Measurements from ENCODE around the gene RAB30. TPM values are rescaled to one million over a fixed set of nuclear protein-coding genes. Genes with fewer than 3 reads are reported as not detected.

Gene RAB30
- polyA plus RNA-seq, 3 donors, result 0.11 to 0.67 (median 0.54) TPM

DNA sequence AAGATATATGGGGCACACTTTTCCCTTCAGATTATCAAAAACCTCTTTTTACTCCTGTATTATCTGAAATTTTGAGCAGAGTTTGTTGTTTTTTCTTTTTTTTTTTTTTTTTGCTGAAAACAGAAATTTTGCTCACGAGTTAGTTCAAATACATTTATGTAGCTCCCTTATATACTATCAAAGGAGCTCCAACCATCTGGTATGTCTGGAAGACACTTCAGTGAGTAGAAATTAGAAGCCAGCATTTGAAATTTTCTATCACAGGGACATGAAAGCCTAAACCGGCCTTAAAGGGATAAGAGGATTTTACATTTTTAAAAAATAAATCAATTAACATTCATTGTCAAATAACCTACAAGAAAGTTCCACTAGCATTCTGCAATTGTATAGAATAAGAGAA, 96.8 kb downstream of the RAB30 start:
- Histone ChIP-seq H3K4me3 (replicated peaks in 1 of 3; ENCODE audit: low read depth in 2 of 3, low read length in 3 of 3) (no peak overlapping the region), H3K79me2 (ENCODE audit: insufficient read depth, low read length) (no peaks in the 10 kb centered on the region), H3K9me3 (replicated peaks in 1 of 2; ENCODE audit: control insufficient read depth in 1 of 2, insufficient read depth in 1 of 2, low read length in 2 of 2) (peaks cover 0 to 4% of the 10 kb centered on the region in 2 donors), H4K20me1 (ENCODE audit: insufficient read depth, low read length) (no peaks in the 10 kb centered on the region), H3K27me3 (ENCODE audit: control insufficient read depth in 2 of 2, insufficient read depth in 2 of 2, low read length in 2 of 2) (no peaks in the 10 kb centered on the region), H3K4me2 (replicated peaks; ENCODE audit: extremely low read depth, low read length, poor library complexity, severe bottlenecking) (no peak overlapping the region), H2AFZ (ENCODE audit: insufficient read depth, low read depth, low read length, poor library complexity, severe bottlenecking) (no peak overlapping the region), H3K4me1 (ENCODE audit: control insufficient read depth in 1 of 2, insufficient read depth in 2 of 2, low read length in 2 of 2) (no peaks in the 10 kb centered on the region), H3K9ac (ENCODE audit: insufficient read depth, low read length, poor library complexity, severe bottlenecking) (no peak overlapping the region), H3K36me3 (replicated peaks in 1 of 2; ENCODE audit: control insufficient read depth in 1 of 2, insufficient read depth in 2 of 2, low read length in 2 of 2) (no peaks in the 10 kb centered on the region), H3K27ac (ENCODE audit: low read depth in 1 of 2, low read length in 2 of 2) (no peak overlapping the region)
- DNase-seq, result no peak
- no peak for TF ChIP-seq CTCF (IDR thresholded peaks at IDR 0.05)
- no CpG with 5 or more reads among the region's 2 CpGs for WGBS (ENCODE audit: insufficient coverage)
- peaks cover 0 to 2% (median 0%) of the 10 kb centered on the region in 3 donors for H3K27me3 Mint-ChIP-seq (ENCODE audit: low read depth in 3 of 3)
- peaks cover 0 to 8% (median 5%) of the 10 kb centered on the region in 7 donors for H3K9me3 Mint-ChIP-seq
- H3K4me1 Mint-ChIP-seq, result peaks cover 6% of the 10 kb centered on the region
- H3K36me3 Mint-ChIP-seq, result no peaks in the 10 kb centered on the region
- H3K27ac Mint-ChIP-seq, result no peak overlapping the region
- intact Hi-C loops (cut with micrococcal nuclease), result no loop called here
- H3K4me3 Mint-ChIP-seq, result no peak overlapping the region

- peaks cover 0 to 2% (median 0%) of the 10 kb centered on the region in 3 donors for H3K27me3 Mint-ChIP-seq (ENCODE audit: low read depth in 3 of 3)
- H3K27ac ChIP-seq (ENCODE audit: low read depth in 1 of 2, low read length in 2 of 2), result no peak overlapping the region
- H3K4me3 Mint-ChIP-seq, result no peak overlapping the region
- H3K4me1 ChIP-seq (ENCODE audit: control insufficient read depth in 1 of 2, insufficient read depth in 2 of 2, low read length in 2 of 2), result no peaks in the 10 kb centered on the region
- no peaks in the 10 kb centered on the region for H3K36me3 ChIP-seq (replicated peaks in 1 of 2; ENCODE audit: control insufficient read depth in 1 of 2, insufficient read depth in 2 of 2, low read length in 2 of 2)
- WGBS (ENCODE audit: insufficient coverage), result no CpG with 5 or more reads among the region's 2 CpGs
- no peak overlapping the region for H3K9ac ChIP-seq (ENCODE audit: insufficient read depth, low read length, poor library complexity, severe bottlenecking)
- no peak overlapping the region for H3K4me2 ChIP-seq (replicated peaks; ENCODE audit: extremely low read depth, low read length, poor library complexity, severe bottlenecking)
- no peak for DNase-seq
- no peaks in the 10 kb centered on the region for H3K36me3 Mint-ChIP-seq
- no peaks in the 10 kb centered on the region for H3K79me2 ChIP-seq (ENCODE audit: insufficient read depth, low read length)
- H3K4me3 ChIP-seq (replicated peaks in 1 of 3; ENCODE audit: low read depth in 2 of 3, low read length in 3 of 3), result no peak overlapping the region
- no peaks in the 10 kb centered on the region for H3K27me3 ChIP-seq (ENCODE audit: control insufficient read depth in 2 of 2, insufficient read depth in 2 of 2, low read length in 2 of 2)
- no peak overlapping the region for H2AFZ ChIP-seq (ENCODE audit: insufficient read depth, low read depth, low read length, poor library complexity, severe bottlenecking)
- peaks cover 6% of the 10 kb centered on the region for H3K4me1 Mint-ChIP-seq
- H3K27ac Mint-ChIP-seq, result no peak overlapping the region
- peaks cover 0 to 8% (median 5%) of the 10 kb centered on the region in 7 donors for H3K9me3 Mint-ChIP-seq
- intact Hi-C loops (cut with micrococcal nuclease), result no loop called here
- H3K9me3 ChIP-seq (replicated peaks in 1 of 2; ENCODE audit: control insufficient read depth in 1 of 2, insufficient read depth in 1 of 2, low read length in 2 of 2), result peaks cover 0 to 4% of the 10 kb centered on the region in 2 donors
- no peak for TF ChIP-seq CTCF (IDR thresholded peaks at IDR 0.05)
- H4K20me1 ChIP-seq (ENCODE audit: insufficient read depth, low read length), result no peaks in the 10 kb centered on the region
These were observed 97.6 kb downstream of the RAB30 start for GRCh38 chr11:82974135-82974534.

Data from CD14-positive monocyte (primary cell).